RWPE2 (cell line): ENCODE results near the gene WDR72.
A peak's percentile ranks its signal among the peaks of the same experiment; 100 is the strongest.

ENCODE experiments used
- ATAC-seq: fragments of 200-7000 bp; cut with Tn5 transposase; 3 replicates; pipeline ENCODE4 v1.9.1; 2021; ENCODE audit warnings: low read depth
- DNase-seq: peaks from one replicate; pipeline ENCODE4 v3.0.0-alpha.2; 2020; ENCODE audit warnings: low spot score
- H3K27ac ChIP-seq: fragments of 450-650 bp; 2 replicates; pipeline ENCODE4 v1.5.1; 2017; ENCODE audit warnings: mild to moderate bottlenecking; ENCODE audit not compliant: poor library complexity, severe bottlenecking
- H3K27me3 ChIP-seq: fragments of 250-450 bp; sonication (Bioruptor Pico); 2 replicates; pipeline ENCODE4 v1.5.1; 2021; ENCODE audit warnings: mild to moderate bottlenecking, moderate library complexity; ENCODE audit not compliant: insufficient read depth, poor library complexity, severe bottlenecking
- H3K36me3 ChIP-seq: fragments of 250-450 bp; sonication (Bioruptor Pico); 2 replicates; pipeline ENCODE4 v1.5.1; 2020; ENCODE audit warnings: low read depth, mild to moderate bottlenecking, moderate library complexity
- H3K4me1 ChIP-seq: fragments of 250-450 bp; sonication (Bioruptor Pico); 2 replicates; pipeline ENCODE4 v1.5.1; 2021; ENCODE audit warnings: mild to moderate bottlenecking, moderate library complexity; ENCODE audit not compliant: insufficient read depth, poor library complexity, severe bottlenecking
- H3K4me3 ChIP-seq: fragments of 250-450 bp; sonication (Bioruptor Pico); 2 replicates; pipeline ENCODE4 v1.5.1; 2021; ENCODE audit warnings: mild to moderate bottlenecking, moderate library complexity; ENCODE audit not compliant: severe bottlenecking
- H3K9me3 ChIP-seq: fragments of 250-450 bp; sonication (Bioruptor Pico); 2 replicates; pipeline ENCODE4 v1.5.1; 2021; ENCODE audit warnings: mild to moderate bottlenecking, moderate library complexity; ENCODE audit not compliant: severe bottlenecking
- TF ChIP-seq, protein P1 (sequence below): fragments of 450-650 bp; IDR thresholded peaks from one replicate; pipeline ENCODE4 v1.5.1; 2017; ENCODE audit warnings: mild to moderate bottlenecking, moderate library complexity; ENCODE audit not compliant: poor library complexity, severe bottlenecking

WDR72 gene

DNA sequence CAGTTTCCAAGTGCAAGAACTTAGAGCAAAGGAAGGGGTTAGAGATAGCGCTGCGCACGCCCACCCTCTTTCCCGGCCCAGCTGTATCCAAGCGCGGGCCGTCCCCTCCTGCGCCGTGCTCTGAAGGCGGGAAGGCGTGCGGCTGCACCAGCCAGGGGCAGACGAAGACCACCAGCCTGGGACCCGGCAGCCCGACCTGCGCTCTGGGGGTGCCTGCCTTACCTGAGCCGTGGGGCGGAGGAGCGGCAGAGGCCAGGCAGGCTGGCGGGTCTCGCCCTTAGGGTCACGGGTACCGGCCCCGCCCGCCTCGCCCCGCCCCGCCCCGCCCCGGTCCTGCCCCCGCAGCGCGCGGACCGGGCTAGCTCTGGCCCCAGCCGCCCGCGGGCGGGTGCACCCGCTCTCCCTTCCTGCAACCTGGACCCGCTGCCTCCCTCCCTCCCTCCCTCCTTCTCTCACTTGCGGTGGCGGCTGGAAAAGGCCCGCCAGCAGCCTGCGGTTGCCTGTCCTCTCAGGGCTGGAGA lies at the start of gene WDR72:
WDR72 (minus strand) TSS at position 253 of the 521 bp plus-strand sequence. CDS start 26,514 bp downstream, outside the sequence.
- Histone ChIP-seq H3K4me1 (no peaks in the 10 kb centered on the region), H3K36me3 (no peaks in the 10 kb centered on the region), H3K27ac (no peak within 1 kb of the TSS), H3K9me3 (no peaks in the 10 kb centered on the region), H3K27me3 (peaks cover 30% of the 10 kb centered on the region), H3K4me3 (no peak within 1 kb of the TSS)
- TF ChIP-seq, protein P1, sequence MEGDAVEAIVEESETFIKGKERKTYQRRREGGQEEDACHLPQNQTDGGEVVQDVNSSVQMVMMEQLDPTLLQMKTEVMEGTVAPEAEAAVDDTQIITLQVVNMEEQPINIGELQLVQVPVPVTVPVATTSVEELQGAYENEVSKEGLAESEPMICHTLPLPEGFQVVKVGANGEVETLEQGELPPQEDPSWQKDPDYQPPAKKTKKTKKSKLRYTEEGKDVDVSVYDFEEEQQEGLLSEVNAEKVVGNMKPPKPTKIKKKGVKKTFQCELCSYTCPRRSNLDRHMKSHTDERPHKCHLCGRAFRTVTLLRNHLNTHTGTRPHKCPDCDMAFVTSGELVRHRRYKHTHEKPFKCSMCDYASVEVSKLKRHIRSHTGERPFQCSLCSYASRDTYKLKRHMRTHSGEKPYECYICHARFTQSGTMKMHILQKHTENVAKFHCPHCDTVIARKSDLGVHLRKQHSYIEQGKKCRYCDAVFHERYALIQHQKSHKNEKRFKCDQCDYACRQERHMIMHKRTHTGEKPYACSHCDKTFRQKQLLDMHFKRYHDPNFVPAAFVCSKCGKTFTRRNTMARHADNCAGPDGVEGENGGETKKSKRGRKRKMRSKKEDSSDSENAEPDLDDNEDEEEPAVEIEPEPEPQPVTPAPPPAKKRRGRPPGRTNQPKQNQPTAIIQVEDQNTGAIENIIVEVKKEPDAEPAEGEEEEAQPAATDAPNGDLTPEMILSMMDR: no peak
- DNase-seq (no peak), ATAC-seq (peak; percentile 60)

DNA sequence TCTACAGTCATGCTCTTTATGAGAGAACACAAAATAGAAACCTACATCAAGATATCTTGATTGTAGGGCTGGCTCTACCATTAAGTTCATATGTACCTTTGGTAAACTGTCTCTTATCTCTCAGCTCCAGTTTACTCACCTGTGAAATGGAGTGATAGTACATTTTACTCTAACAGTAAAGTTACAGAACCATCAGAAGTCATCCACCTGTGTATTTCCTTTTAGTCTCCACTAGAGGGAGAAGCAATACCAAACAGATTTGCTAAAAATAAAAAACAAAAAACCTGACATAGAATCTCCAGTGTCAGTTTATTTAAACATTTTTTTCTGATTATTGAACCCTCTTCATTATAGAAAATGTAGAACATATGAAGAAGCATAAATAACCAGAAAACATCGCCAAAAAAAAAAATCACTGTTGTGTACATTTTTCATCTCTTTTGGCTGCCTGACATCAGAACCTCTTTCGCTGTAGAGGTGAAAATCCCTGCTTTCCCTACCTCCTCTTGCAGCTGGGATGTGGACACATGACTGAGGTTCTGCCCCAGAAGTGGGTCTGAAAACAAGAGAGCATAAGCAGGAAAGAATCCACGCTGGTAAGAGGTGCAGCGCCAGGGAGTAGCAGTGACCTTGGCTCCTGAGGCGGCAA lies 48.7 kb upstream of the WDR72 start:
- no peaks in the 10 kb centered on the region for H3K4me1 ChIP-seq

DNA sequence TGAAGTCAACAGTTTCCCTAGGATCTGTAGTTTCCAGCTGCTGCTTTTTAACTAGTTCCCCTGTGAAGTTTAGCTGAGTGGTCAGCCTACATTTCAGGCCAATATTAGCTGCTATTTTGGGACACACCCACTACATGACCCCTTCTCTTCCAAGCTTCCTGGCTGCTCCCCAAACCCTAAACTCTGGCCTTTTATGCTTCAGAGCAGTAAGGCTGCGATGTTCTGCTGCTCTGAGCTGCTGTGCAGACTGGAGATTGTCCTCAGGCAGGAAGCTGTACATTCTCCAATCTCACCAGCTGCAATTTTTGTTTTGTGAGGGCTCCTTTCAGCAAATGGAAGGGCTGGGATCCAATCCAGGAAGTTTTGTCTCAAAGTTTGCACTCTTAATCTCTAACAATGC lies 48.0 kb upstream of the WDR72 start:
- no peak for ATAC-seq
- no peaks in the 10 kb centered on the region for H3K36me3 ChIP-seq
- DNase-seq: no peak
- H3K4me3 ChIP-seq: no peak overlapping the region
- no peaks in the 10 kb centered on the region for H3K9me3 ChIP-seq
- no peak overlapping the region for H3K27ac ChIP-seq
- H3K27me3 ChIP-seq: peaks cover 26% of the 10 kb centered on the region
- no peaks in the 10 kb centered on the region for H3K4me1 ChIP-seq
- TF ChIP-seq, protein P1: no peak

More for the DNA sequence above, 48.7 kb upstream of the WDR72 start:
- H3K27ac ChIP-seq: no peak overlapping the region
- no peak overlapping the region for H3K4me3 ChIP-seq
- H3K36me3 ChIP-seq: no peaks in the 10 kb centered on the region
- DNase-seq: no peak
- H3K27me3 ChIP-seq: peaks cover 30% of the 10 kb centered on the region
- TF ChIP-seq, protein P1: peak; percentile 97
- peak; percentile 40; the same call in 1 of the 3 replicates for ATAC-seq
- no peaks in the 10 kb centered on the region for H3K9me3 ChIP-seq

DNA sequence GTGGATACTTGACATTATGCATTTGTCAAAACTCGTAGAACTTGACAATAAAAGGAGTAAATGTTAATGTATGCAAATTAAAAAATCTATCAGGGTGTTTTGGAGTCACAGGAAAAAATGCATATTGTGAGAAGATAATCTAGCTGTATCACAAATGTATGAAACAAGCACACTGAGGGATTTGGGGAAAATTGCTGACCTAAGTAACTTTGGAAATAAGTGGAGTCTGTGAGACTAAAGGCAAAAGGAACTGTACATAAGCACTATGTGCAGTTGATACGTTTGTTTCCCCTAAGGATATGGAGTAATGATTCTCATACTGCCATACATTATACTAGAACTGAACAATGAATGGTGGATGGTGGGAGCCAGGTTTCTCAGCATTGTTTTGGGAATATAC lies 43.2 kb upstream of the WDR72 start:
- no peak for ATAC-seq
- Histone ChIP-seq H3K36me3 (no peaks in the 10 kb centered on the region), H3K4me3 (no peak overlapping the region), H3K4me1 (no peaks in the 10 kb centered on the region), H3K27ac (no peak overlapping the region), H3K27me3 (peaks cover 42% of the 10 kb centered on the region), H3K9me3 (no peaks in the 10 kb centered on the region)
- TF ChIP-seq, protein P1: no peak
- no peak for DNase-seq

DNA sequence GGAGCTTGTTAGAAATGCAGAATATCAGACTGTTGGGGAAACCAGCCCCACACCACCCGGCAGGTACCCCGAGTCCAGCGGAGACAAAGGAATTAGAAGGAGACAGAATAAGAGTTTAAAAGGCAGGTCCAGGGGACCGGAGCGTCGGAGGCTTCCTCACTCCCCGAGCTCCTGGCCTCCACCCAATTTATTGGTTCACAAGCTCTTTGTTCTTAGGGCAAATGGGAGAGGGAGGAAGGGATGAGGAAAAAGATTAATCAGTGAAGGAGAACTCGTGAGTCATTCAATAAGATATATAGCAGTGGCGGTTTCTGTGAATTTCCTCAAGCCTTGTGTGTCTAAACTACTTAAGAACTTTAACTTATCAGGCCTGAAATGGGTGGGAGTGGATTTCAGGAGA lies 32.1 kb upstream of the WDR72 start:
- Histone ChIP-seq H3K4me3 (no peak overlapping the region), H3K9me3 (no peaks in the 10 kb centered on the region), H3K27ac (no peak overlapping the region), H3K36me3 (no peaks in the 10 kb centered on the region), H3K4me1 (no peaks in the 10 kb centered on the region), H3K27me3 (peaks cover 61% of the 10 kb centered on the region)
- DNase-seq (no peak), ATAC-seq (no peak)
- TF ChIP-seq, protein P1: no peak
